MCF 10A (cell line): ENCODE data around the gene SNAP47. TPM values are rescaled to one million over a fixed set of nuclear protein-coding genes. Genes with fewer than 3 reads are reported as not detected.
A peak's percentile ranks its signal among the peaks of the same experiment; 100 is the strongest.

Experiments used
- BruUV-seq: library from RNA; stranded (reverse); fragments of 400-500 nt; replicated peaks from 2 replicates; lab custom pipeline; 2021; lab: Mats Ljungman, UMichigan
- CTCF ChIA-PET: fragments of 300-600 bp; sonication (Branson Sonifier 250); formaldehyde crosslinking; extraction: SDS; loops from one replicate; lab custom pipeline; 2021; ENCODE audit warnings: antibody characterized with exemption, inconsistent platforms; lab: Yijun Ruan, JAX
- POLR2A ChIA-PET: fragments of 300-600, 350-650 bp; sonication (Branson Sonifier 250); formaldehyde crosslinking; extraction: SDS; loops from one replicate; lab custom pipeline; 2020; ENCODE audit warnings: antibody characterized with exemption, inconsistent platforms; lab: Yijun Ruan, JAX
- DNase-seq: peaks from one replicate; pipeline ENCODE4 v3.0.0-alpha.2; 2018; ENCODE audit not compliant: unreplicated experiment
- H3K27ac Mint-ChIP-seq: one replicate; pipeline ENCODE4 v1.8.0; 2022; ENCODE audit warnings: mild to moderate bottlenecking, low read depth, mixed read lengths; ENCODE audit not compliant: unreplicated experiment
- H3K27me3 Mint-ChIP-seq: one replicate; pipeline ENCODE4 v1.8.0; 2022; ENCODE audit warnings: mixed read lengths; ENCODE audit not compliant: insufficient read depth, unreplicated experiment
- H3K36me3 Mint-ChIP-seq: one replicate; pipeline ENCODE4 v1.8.0; 2022; ENCODE audit warnings: mild to moderate bottlenecking, moderate library complexity, mixed read lengths; ENCODE audit not compliant: insufficient read depth, unreplicated experiment
- H3K4me1 Mint-ChIP-seq: one replicate; pipeline ENCODE4 v1.8.0; 2022; ENCODE audit warnings: mixed read lengths; ENCODE audit not compliant: insufficient read depth, unreplicated experiment
- H3K4me3 Mint-ChIP-seq: one replicate; pipeline ENCODE4 v1.8.0; 2022; ENCODE audit warnings: mild to moderate bottlenecking, moderate library complexity, mixed read lengths; ENCODE audit not compliant: unreplicated experiment
- H3K9me3 Mint-ChIP-seq: one replicate; pipeline ENCODE4 v1.8.0; 2022; ENCODE audit warnings: mixed read lengths; ENCODE audit not compliant: unreplicated experiment
- CTCF ChIP-seq: fragments of 200-600 bp; IDR thresholded peaks from one replicate; pipeline ENCODE4 v1.8.0; 2022; ENCODE audit warnings: antibody characterized with exemption, mild to moderate bottlenecking; ENCODE audit not compliant: unreplicated experiment
- intact Hi-C: fragments of 100-400 bp; cut with micrococcal nuclease; formaldehyde crosslinking; loops from 2 replicates; pipeline ENCODE4 v1.14.1; 2022
- total RNA-seq: library from RNA; stranded (reverse); gene quantifications from 2 replicates; pipeline ENCODE4 v1.2.3, GENCODE V29; 2022

Gene SNAP47
- total RNA-seq, 1 experiment from 2014 or later: 44.0 TPM

DNA sequence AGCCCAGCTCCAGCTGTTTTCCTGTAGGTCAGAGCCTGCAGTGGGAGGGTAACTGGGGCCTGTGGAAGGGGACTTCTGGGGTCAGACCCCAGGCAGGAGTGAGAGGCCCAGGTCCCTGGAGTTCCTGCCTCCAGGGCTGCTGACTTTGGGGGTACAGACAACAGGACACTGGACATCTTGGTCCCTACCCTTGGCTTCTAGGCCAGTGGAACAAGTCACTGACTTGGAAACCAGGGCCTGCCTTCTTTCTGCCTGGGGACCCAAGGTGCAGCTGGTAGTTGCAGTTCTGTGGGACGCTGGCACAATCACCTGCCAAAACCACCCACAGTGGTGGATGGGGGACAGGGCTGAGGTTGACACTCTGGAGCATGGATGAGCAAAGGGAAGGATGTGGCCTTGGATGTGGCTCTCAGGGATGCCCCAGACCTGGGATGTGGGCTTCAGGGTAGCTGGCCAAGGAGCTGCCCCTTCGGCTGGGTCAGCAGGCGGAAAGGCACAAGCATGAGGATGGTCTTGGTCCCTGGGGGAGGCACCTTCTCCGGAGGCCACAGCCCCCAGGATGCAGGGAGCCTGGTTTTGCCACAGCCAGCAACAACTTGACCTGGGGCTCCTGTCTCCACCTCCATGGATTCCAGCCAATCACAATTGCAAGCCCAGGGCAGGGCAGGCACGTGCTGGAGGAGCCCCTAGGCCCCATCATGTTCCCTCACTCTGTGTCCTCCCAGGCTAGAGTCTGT lies 5.9 kb upstream of the SNAP47 start:
- Mint-ChIP-seq H3K36me3 (peaks cover 42% of the 10 kb centered on the region), H3K9me3 (peaks cover 3% of the 10 kb centered on the region), H3K27ac (peak overlapping the region; percentile 55), H3K4me1 (peaks cover 44% of the 10 kb centered on the region), H3K4me3 (peak overlapping the region; percentile 93), H3K27me3 (no peaks in the 10 kb centered on the region)
- CTCF ChIA-PET: interaction anchor here (0.5 to 2.7 kb wide), 8 partner anchors 30 to 705 kb away, joined by 3 to 12 read pairs (median 4); no protein-coding TSS in a partner anchor
- BruUV-seq: no TSS peak
- peak; percentile 36 for DNase-seq
- intact Hi-C loops: loop anchor here (2.0 kb wide), 2 partner anchors 29 to 167 kb away; partner anchors contain the start of gene ZNF678
- POLR2A ChIA-PET: interaction anchor here (0.6 to 2.3 kb wide), 8 partner anchors 15 to 353 kb away, joined by 3 to 7 read pairs (median 4); partner anchors contain the start of genes ARF1 and ZNF678
- no peak for TF ChIP-seq CTCF

DNA sequence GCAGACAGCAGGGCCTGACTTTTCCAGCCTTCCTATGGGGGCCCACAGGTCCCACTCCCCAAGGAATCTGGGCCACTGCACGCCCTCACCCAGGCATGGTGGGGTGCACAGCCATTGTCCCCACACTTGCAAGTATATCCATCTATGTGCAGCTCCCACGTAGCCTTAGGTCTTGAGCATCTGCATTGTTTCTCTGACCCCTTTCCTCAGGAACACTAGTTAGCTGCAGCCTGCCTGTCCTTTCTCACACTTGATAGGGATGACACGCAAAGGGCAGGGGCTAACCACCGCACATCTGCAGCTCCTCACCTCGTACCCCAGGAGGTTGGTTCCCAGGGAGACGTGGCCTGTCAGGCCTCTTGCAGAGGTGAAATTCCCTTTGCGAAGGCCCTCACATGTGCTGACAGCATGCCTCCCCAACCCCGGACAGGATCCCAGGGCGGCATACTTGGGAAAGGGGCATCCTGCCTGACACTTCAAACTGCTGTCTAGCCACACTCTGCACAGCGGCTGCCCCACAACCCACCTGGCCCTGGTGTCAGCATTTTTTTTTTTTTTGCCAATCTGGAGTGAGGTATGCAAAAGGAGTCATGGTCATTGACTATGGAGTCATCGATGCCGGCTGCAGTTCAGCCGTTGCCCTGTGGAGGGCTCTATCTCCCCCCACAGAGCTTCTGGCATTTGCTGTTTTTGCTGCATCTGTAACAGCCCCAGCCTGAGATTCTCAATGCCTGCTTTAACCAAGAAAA lies 5.2 kb upstream of the SNAP47 start:
- no peaks in the 10 kb centered on the region for H3K9me3 Mint-ChIP-seq
- H3K27me3 Mint-ChIP-seq: no peaks in the 10 kb centered on the region
- H3K27ac Mint-ChIP-seq: peak overlapping the region; percentile 5
- peak; percentile 71 for DNase-seq
- TF ChIP-seq CTCF: peak; percentile 80
- CTCF ChIA-PET: interaction anchor here (0.7 to 2.7 kb wide), 5 partner anchors 30 to 249 kb away, joined by 3 to 12 read pairs (median 4); no protein-coding TSS in a partner anchor
- intact Hi-C loops: loop anchor here (2.0 kb wide), 2 partner anchors 29 to 167 kb away; partner anchors contain the start of gene ZNF678
- H3K4me1 Mint-ChIP-seq: peaks cover 42% of the 10 kb centered on the region
- peaks cover 49% of the 10 kb centered on the region for H3K36me3 Mint-ChIP-seq
- no TSS peak for BruUV-seq
- POLR2A ChIA-PET: interaction anchor here (0.6 to 2.3 kb wide), 7 partner anchors 14 to 390 kb away, joined by 3 to 7 read pairs (median 5); partner anchors contain the start of gene ZNF678
- H3K4me3 Mint-ChIP-seq: peak overlapping the region; percentile 93

DNA sequence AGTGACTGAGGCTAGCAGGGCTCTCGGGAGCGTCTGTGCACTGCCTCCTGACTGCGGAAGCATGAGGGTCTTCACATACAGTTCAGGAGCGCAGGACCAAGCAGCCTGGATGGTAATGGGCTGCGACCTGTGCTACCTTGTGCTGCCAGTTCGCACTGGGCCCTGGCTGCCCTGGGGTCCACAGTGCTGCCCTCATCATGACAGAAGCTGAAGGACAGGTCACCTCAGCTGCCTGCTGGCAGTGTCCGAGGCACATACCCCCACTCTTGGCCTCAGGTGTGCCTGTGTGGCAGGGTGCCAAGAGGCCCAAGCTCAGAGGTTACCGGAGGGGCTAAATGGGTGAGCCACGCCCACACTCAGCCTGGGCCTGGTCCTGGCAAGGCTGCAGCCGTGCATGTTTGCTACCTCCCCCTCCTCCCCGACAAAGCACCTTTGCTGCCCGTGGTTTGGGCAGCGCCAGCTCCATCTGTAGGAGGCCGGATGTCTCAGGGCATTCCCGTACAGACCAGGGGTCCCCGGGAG lies 4.5 kb upstream of the SNAP47 start:
- BruUV-seq: no TSS peak
- no peak overlapping the region for H3K27ac Mint-ChIP-seq
- H3K36me3 Mint-ChIP-seq: peaks cover 56% of the 10 kb centered on the region
- ChIA-PET POLR2A (interaction anchor here (0.7 to 2.3 kb wide), 6 partner anchors 14 to 218 kb away, joined by 3 to 7 read pairs (median 4); partner anchors contain the start of gene ZNF678), CTCF (interaction anchor here (2.7 kb wide), 1 partner anchor 29 kb away, joined by 12 read pairs; no protein-coding TSS in a partner anchor)
- peaks cover 42% of the 10 kb centered on the region for H3K4me1 Mint-ChIP-seq
- H3K4me3 Mint-ChIP-seq: peak overlapping the region; percentile 93
- intact Hi-C loops: no loop called here
- no peaks in the 10 kb centered on the region for H3K27me3 Mint-ChIP-seq
- TF ChIP-seq CTCF: no peak
- no peaks in the 10 kb centered on the region for H3K9me3 Mint-ChIP-seq
- no peak for DNase-seq
